GM18519 (cell line): ENCODE measurements around the gene ABCA13.
A peak's percentile ranks its signal among the peaks of the same experiment; 100 is the strongest.

Source experiments
- ATAC-seq: cut with Tn5 transposase; IDR thresholded peaks from one replicate; pipeline ENCODE4 v1.9.1; 2021; ENCODE audit warnings: mild to moderate bottlenecking, moderate library complexity; ENCODE audit not compliant: unreplicated experiment, low FRiP score

Gene ABCA13

GRCh38 chr7:48363174-48363573 lies 191.9 kb downstream of the ABCA13 start:
- no peak for ATAC-seq

GRCh38 chr7:48365010-48365409 lies 193.8 kb downstream of the ABCA13 start:
- ATAC-seq, result no peak

- ATAC-seq, result no peak
Observed at GRCh38 chr7:48366096-48366495, 194.8 kb downstream of the ABCA13 start.

- ATAC-seq, result no peak
Observed at GRCh38 chr7:48376263-48376662, 205.0 kb downstream of the ABCA13 start.

- no peak for ATAC-seq
Observed at GRCh38 chr7:48380921-48381320, 209.7 kb downstream of the ABCA13 start.

DNA sequence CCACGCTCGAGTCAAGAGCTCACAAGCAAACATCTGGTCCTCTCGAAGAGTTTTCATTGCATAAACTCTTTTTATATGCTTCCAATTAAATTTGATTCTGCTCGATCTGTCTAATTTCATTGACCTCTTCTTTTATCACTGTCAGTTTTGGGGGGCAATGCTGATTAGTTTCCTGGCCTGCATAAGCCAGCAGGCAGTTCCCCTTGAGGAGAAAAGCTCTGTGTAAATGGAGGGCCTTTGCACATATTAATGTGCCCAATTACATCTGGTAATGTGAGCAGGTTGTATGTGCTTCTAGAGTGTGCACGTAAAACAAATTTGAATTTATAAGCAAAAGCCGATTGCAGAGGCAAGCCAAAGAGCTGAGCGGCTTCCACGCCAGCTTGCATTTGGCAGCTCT lies 210.3 kb downstream of the ABCA13 start:
- ATAC-seq, result no peak

DNA sequence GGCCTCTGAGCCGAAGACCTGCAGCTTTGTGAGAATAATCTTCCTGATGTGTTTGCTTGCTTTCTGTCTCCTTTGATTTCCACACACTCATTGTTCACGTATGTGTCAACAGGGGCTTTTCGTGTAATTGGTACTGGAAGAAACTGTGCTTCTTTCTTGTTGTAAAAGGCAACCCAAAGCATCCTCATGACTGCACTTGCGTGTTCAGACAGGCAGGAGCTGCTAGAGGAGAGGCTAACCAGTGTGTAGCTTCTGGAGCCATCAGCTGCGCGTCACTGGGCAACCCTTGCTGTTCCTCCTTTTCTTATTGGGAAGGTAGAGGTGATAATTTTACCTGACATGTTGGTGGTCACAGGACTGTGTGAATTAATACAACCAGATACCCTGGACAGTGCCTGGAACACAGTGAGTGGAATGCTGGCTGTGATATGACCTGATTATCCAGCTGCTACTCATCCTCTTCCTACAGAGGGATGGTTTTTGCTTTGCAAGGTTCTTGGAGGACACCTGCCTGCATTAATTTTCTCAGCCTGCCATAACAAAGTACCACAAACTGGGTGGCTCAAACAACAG lies 213.0 kb downstream of the ABCA13 start:
- ATAC-seq, result no peak

GRCh38 chr7:48387932-48388331 lies 216.7 kb downstream of the ABCA13 start:
- ATAC-seq, result no peak

DNA sequence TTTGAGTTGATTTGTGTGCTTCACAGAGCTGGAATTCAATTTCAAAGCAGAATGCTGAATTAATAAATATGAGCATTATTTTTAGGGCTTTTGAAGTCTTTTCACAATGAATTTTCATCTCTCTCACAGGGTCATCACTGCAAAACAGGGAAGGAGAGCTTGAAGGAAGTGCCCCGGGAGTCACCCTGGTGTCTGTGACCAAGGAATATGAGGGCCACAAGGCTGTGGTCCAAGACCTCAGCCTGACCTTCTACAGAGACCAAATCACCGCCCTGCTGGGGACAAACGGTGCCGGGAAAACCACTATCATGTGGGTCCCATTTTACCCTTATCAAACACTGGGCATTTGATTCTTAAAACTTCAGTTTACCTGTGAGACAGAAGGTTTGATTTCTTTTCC lies 217.7 kb downstream of the ABCA13 start:
- no peak for ATAC-seq

GRCh38 chr7:48389977-48390376 lies 218.7 kb downstream of the ABCA13 start:
- ATAC-seq, result peak; percentile 37

DNA sequence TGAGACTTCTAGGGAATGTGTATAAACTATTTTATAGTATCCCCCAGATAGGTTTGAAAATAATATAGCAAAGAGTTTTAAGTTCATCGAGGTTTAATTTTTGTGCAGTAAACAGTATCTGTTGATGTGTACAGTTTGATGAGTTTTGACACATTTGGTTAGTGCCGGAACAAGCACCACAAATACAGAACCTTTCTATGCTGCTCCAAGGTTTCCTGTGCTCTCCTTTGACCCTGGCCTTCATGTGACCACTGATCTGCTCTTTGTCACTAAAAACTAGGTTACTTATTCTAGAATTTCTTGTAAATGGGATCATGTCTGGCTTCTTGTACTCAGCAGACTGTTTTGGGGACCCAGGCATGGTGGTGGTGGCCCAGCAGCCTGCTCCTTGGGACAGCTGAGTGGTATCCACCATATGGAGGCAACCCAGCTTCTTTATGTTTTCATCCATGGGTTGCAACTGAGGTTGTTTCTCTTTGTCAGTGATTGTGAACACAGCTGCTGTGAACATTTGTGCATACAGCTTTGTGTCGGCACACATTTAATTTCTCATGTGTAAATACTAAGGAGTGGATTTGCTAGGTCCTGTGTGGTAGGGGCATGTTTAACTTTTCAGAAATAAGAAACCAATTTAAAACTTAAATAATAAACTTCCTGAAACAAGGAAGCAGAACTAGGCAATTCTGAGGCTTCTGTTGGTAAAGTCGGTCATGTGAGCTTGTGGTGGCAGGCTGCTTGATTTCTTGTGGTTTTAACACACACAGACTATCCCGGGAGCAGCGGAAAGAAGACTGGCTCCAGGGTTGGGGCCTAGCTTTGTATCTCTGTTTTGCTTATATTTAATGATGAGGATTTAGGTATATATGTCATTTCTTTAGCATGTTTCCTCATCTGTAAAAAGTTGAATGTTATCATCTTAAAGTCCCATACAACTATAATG lies 219.4 kb downstream of the ABCA13 start:
- no peak for ATAC-seq

- ATAC-seq, result no peak
Observed at GRCh38 chr7:48398191-48398590, 226.9 kb downstream of the ABCA13 start.

DNA sequence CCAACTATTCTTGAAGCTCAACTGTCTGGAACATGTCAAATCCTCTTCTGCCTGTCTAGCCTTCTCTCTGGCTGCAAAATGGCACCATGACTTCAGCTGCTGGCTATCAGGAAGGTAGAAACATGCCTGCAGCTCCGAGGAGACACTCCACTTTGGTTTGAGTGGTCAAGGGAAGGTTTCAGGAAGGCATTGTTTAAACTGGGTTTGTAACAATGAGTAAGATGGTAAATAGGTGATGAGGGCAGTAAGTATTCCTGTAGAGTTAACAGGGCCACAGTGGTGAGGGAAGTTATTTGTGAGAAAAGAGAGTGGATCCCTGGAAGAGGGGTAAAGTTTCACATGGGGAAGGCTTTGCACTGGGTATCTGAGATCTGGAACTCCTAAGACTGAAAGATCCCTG lies 231.5 kb downstream of the ABCA13 start:
- ATAC-seq, result no peak

DNA sequence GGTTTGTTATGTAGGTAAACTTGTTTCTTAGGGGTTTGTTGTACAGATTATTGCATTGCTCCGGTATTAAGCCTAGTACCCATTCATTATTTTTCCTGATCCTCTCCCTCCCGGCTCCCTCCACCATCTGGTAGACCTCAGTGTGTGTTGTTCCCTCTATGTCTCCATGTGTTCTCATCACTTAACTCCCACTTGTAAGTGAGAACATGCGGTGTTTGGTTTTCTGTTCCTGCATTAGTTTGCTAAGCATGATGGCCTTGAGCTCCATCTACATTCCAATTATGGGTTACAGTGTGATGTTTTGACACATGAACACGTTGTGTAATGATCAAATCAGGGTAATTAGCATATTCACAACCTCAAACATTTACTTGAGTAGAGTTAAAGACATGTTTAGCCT lies 237.5 kb downstream of the ABCA13 start:
- no peak for ATAC-seq

DNA sequence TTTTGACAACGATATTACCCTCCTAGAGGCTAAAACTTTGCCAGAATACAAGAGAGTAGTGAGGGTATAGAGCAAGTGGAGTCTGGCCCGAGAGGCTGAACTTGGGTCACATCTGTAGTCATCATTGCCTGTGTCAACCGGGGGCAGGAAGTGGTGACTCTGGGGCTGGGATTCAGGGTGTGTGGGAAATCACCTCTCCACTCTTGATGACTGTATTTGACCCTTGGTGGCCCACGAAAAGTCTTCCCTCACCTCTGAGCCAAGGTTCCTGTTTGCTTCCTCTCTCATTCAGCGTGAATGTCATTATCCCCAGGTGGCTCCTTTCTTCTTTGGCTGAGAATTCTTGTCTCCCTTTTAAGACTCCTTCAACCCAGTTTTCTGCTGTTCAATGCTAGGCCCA lies 240.4 kb downstream of the ABCA13 start:
- ATAC-seq, result no peak

DNA sequence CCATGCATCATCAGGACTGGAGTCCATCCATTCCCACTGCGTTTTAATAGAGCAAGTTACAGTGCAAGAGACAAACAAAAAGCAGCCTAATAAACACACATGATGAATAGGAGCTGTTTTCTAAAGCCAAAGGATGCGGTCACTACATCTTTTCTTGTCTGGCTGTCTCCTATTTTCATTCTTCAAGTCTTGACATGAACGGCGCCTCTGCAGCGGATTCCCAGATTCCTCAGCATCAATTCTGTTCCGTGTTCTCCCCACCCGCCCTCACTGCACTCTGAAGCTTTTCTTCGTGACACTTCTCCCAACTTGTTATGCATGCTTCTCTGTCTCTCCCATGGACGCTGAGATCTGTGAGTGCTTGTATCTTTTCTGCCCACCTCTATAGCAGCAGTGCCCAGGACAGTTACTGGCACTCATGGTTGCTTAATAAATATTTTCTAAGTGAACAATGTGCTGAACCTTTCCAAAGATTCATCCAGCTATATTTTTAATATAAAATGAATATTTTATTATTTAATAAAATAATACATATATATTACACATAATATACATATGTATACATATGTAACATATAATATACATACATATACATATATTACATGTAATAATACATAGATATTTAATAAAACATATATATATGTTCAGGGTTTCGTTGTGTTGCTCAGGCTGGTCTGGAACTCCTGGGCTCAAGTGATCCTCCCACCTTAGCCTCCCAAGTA lies 242.9 kb downstream of the ABCA13 start:
- ATAC-seq, result no peak

DNA sequence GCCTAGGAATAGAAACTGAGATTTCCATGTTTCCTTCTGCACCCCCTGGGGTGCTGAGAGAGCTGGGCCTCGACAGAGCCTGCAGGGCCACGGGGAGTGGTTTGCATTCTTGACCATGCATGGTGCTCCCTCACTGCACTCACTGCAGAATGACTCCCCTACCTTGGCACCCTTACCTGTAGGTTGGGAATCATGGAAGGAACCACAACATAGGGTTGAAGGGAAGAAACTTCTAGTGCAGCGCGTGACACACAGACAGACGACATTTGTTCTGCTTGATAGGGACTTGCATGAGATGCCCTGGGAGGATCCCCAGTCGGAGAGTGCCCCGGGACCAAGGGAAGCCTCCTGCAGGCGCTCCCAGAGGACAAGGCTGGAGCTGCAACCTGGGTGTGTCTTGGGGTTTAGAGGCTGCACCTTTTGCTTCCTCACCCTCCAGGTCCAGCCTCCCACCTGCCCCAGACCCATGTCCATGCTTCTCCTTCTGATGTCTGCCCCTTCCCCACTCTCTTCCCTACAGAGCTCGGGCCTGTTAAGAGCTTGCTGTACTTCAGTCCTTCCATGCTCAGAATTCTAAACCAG lies 245.2 kb downstream of the ABCA13 start:
- no peak for ATAC-seq

DNA sequence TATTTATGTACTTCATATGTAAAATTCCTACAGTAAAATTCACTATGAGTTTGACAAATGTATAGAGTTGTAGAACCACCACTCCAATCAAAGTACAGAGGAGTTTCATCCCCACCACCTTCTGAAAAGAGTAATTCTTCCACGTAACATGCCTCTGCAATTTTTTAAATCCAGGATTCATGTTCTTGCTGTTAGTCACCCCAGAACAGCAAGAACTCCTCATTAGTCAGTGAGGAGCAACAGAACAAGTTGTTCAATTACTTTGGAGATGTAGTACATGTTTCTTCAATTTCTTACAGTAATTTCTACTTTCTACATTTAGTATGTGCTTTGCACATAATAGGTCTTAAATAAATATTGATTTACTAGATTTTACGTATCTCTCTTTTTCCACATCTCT lies 248.1 kb downstream of the ABCA13 start:
- ATAC-seq, result no peak

DNA sequence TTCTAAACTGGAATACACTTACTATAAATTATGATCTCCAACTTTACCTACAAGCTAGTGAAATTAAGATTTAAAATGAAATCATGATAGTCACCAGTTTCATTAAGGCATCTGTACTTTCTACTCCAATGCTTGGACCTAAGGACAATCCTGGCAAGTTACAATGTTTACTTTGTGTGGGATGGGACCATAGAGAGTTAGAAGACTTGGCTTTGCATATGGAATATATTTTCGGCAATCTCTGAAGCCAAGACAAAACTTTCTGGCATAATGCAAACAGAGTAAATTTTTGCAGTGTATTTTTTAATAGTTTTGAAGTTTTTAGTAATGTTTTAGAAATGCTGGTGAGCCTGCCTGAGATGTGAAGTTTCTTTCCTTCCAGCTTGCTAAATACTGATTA lies 248.9 kb downstream of the ABCA13 start:
- ATAC-seq, result no peak

- ATAC-seq, result no peak
Observed at GRCh38 chr7:48421357-48421756, 250.1 kb downstream of the ABCA13 start.

DNA sequence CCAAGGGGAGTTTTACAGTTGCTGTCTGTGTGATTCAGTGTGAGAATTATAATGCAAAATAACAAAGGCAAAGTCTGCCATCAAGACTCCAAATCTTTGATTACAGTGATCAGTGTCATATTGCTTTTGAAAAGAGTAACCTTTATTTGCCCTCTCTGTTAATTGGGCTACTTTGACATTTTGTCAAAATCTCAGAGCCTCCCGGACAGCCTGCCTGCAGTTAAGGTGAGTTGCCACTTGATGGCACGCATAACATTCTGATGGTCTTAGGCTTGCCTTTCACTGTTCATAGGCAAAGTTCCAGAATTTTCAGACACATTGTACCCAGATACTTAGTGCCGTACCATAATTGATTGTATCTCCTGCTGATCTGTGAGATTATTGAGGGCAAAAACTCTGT lies 253.5 kb downstream of the ABCA13 start:
- ATAC-seq, result peak; percentile 51
